T-helper 9 cell (primary cell): Measurements from ENCODE around the gene YIPF6.
"Not testable (repeated sequence)": the region's sequence is repeated elsewhere in the genome, so short reads cannot be mapped to it uniquely, and the experiment has no call there.

Source experiments
- DNase-seq: peaks from one replicate; pipeline ENCODE4 v3.0.0-alpha.2; 2020
- total RNA-seq, 2 donors: gene quantifications; one replicate each; lab custom pipeline; 2026; lab: John Stamatoyannopoulos, UW

YIPF6 gene
- 17.4 to 33.2 reads per million in 2 donors for total RNA-seq

DNA sequence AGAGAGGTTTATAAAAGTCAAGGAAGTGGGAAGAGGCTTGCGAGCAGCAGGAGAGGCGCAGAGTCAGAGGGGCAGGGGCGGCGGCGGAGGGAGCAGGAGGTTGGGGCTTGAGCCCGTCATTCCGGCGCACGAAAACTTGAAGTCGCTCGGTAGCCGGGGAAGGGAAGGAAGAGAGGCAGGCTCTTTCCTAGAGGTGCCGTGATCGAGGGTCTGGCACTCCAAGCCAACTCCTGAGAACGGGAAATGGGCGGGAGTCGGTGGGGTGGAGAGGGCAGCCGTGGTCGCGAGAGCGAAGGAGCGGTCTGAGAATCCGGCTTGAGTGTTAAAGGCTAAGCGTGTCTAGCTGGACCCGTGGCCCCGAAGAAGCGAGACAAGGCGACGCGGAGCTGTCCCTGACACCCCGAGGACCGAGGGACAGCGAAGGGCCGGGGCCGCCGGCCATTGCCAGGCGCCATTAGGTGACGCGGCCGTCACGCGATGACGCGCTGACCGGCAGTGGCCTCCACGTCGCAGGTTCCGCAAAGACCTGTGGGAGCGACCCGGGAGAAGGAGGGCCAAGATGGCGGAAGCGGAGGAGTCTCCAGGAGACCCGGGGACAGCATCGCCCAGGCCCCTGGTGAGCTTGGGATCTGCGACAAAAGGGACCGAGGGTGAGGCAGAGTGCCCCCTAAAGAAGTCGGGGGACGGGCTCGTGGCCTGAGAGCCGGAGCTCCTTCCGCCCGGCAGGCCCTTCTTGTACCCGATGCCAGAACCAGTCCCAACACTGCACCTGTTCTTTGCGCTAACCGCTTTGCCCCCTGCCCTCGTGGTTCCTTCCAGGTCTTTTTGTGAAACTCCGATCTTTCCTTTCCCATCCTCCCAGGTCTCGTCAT is at the start of gene YIPF6:
Gene YIPF6 (plus strand): TSS at position 544 of the 872 bp plus-strand sequence. CDS start 16 bp downstream, at position 560.
- peak; percentile 45 for DNase-seq

DNA sequence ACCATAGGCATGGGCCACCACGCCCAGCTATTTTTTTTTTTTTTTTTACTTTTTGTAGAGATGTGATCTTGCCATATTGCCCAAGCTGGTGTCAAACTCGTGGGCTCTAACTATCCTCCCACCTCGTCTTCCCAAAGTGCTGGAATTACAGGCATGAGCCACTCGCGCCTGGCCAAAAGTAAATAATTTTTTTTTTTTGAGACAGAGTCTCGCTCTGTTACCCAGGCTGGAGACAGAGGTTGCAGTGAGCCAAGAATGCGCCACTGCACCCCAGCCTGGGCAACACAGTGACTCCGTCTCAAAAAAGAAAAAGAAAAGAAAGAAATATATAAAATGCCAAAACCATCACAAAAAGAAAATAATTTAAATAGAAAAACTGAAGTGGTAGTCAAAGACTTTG is 47.1 kb upstream of the YIPF6 start:
- no peak for DNase-seq

- DNase-seq = no peak
These were observed 44.2 kb upstream of the YIPF6 start for GRCh38 chrX:68454476-68455150.

DNA sequence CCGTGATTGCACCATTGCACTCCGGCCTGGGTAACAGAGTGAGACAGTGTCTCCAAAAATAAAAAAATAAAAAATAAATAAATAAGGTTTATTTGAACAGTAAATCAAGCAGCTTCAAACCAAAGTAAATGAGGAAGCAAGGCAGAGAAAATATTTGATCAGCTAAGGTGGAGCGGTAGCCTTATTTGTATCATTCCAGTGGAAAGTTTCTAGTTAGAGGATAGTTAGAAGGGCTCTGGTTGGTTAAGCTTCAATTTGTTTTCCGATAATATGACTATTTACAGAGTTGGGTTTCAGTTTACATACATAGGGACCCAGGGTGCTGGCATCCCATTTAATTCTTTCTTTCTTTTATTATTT is 43.7 kb upstream of the YIPF6 start:
- DNase-seq = no peak

DNA sequence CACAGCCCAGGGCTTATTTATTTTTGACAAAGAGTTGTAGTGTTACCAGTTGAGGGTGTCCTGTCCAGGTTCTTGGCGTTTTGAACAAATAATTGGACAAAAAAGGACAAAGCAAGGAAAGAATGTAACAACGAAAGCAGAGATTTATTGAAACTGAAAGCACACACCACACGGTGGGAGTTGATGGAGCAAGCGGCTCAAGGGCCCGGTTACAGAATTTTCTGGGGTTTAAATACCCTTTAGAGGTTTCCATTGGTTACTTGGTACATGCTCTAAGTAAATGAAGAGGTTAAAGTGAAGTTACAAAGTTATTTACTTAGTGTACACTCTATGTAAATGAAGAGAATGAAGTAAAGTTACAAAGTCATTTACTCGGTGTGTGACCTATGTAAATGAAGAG is 37.8 kb upstream of the YIPF6 start:
- DNase-seq = no peak

DNA sequence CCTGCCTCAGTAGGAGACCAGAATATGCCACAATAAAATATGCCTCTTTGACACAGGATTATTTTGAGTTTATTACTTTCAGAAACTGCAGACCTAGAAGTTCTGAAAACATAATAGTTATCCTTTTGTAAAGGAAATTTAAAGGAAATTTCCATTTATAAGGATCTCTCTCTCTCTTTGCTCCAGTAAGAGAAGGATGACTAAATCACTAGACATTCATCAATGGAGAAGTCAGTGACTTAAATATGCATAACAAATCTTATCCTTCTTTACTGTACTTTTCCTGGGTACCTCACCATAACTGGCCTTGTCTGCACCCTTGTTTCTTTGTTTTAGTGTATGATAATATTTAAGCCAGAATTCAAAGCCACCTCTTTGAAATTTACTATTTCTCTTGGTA is 37.3 kb upstream of the YIPF6 start:
- no peak for DNase-seq

GRCh38 chrX:68462197-68462596 is 36.7 kb upstream of the YIPF6 start:
- no peak for DNase-seq

DNA sequence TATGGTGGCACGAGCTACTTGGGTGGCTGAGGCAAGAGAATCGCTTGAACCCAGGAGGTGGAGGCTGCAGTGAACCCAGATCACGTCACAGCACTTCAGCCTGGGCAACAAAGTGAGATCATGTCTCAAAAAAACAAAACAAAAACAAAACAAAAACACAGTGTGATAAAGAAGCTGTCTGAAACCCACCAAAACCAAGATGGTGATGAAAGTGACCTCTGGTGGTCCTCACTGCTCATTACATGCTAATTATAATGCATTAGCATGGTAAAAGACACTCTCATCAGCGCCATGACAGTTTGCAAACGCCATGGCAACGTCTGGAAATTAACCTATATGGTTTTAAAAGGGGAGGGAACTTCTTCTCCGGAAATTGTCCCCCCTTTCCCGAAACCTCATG is 36.2 kb upstream of the YIPF6 start:
- no peak for DNase-seq

DNA sequence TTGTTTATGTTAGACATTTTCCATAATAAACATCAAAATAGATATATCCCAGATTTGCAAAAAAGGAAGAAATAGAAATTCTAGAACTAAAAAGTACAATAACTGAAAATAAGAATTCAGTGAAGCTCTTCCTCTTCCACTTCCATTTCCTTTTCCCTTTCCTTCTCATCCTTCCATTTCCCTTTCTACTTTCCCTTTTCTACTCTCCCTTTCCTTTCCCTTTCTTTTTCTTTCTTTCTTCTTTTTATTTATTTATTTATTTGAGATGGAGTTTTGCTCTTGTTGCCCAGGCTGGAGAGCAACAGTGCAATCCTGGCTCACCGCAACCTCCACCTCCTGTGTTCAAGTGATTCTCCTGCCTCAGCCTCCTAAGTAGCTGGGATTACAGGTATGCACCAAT is 35.0 kb upstream of the YIPF6 start:
- no peak for DNase-seq

GRCh38 chrX:68464796-68465195 is 34.1 kb upstream of the YIPF6 start:
- no peak for DNase-seq

DNA sequence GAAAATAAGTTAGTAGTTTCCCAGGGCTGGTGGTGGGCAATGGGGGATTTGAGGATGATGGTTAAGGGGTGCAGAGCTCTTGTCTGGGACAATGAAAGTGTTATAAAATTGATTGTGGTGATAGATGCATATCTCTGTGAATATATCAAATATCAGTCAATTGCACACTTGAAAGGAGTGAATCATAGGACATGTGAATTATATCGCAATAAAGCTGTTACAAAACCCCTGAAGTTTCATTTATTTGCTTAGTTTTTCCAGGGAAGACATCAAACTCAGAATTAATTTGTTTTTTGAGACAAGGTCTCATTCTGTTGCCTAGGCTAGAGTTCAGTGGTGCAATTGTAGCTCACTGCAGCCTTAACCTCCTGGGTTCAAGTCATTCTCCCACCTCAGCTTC is 17.9 kb upstream of the YIPF6 start:
- DNase-seq = no peak

DNA sequence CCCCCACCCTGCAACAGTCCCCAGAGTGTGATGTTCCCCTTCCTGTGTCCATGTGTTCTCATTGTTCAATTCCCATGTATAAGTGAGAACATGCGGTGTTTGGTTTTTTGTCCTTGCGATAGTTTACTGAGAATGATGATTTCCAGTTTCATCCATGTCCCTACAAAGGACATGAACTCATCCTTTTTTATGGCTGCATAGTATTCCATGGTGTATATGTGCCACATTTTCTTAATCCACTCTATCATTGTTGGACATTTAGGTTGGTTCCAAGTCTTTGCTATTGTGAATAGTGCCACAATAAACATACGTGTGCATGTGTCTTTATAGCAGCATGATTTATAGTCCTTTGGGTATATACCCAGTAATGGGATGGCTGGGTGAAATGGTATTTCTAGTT is 12.7 kb upstream of the YIPF6 start:
- DNase-seq = not testable (repeated sequence)

DNA sequence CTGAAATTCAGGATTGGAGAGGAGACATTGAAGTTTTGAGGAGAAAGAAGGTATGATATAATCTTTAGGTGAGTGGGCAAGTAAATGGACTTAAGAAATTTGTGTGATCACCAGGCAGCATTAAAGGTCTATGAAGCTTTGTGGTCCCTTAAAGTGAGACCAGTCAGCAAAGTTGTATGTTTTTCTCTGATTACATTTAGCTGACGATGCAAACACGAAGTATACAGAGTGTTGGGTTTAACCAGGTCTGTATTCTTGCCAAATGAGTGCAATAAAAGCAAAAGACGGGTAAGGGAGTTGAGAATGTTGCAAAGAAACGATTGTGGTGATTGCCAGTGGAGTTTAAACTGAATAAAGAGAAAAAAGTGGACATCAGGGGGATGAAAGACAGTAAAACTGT is 11.6 kb upstream of the YIPF6 start:
- DNase-seq = no peak

DNA sequence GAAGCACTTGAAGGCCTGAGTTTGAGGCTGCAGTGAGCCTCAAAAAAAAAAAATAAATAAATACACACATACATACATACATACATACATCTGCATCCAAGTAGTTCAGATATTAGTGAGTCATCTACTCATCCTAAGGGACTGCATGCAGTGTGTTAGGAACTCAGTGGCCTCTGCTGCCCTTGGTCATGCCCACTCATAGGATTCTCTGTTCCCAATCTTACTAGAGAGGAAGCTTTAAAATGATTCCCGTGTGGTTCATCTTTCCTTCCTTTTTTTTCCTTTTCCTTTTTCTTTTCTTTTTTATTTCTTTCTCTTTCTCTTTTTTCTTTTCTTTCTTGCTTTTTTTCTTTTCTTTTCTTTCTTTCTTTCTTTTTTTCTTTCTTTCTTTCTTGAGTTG is 10.9 kb upstream of the YIPF6 start:
- DNase-seq = no peak

DNA sequence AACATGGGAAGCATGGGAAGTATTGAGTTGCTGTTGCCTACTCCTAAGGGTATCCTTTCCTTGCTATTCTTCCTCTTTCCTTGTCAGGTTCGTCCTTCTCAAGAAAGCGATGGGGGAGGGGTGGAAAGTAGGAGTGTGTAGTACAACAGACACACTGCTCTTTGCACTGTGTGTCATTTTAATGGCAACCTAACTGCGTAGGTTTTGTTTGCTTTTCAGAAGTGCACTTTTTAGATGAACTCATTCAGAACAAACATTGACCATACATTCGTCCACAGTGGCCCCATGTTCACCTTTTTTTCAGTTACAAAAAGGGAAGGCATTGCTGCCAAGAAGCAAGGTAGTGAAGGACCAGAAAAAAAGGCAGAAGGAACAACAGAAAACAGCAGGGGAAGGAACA is 10.2 kb upstream of the YIPF6 start:
- DNase-seq = no peak

DNA sequence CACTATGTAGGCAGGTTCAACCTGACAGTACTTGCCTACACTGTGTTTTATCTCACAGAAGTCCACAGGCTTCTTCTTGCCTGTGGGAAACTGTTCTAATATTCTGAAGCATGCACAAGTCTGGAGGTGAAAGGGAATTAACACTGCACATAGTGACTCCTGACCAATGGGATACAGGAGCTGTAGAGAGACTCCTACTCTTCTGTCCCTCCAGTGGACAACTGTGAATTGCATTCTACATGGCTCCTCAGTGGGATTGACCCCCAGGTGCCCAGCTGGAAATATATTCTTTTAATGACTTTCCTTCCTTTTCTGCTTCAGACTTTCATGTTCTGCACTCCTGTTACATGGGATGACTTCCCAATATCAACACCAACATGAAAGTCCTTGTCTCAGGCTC is 8.2 kb upstream of the YIPF6 start:
- no peak for DNase-seq

DNA sequence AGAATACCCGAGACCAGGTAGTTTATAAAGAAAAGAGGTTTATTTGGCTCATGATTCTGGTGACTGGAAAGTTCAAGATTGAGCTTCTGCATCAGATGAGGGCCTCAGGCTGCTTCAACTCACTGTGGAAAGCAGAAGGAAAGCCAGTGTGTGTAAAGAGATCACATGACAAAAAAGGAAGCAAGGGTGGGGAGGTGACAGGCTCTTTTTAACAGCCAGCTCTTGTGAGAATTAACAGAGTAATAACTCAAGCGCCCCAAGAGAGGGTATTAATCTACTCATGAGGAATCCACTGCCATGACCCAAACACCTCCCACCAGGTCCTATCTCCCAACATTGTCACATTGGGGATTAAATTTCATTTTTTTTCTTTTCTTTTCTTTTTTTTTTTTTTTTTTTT is 6.3 kb upstream of the YIPF6 start:
- no peak for DNase-seq

- DNase-seq = not testable (repeated sequence)
These were observed 5.1 kb upstream of the YIPF6 start for GRCh38 chrX:68493776-68494175.

- DNase-seq = no peak
These were observed 775 bp upstream of the YIPF6 start for GRCh38 chrX:68498044-68498507.

DNA sequence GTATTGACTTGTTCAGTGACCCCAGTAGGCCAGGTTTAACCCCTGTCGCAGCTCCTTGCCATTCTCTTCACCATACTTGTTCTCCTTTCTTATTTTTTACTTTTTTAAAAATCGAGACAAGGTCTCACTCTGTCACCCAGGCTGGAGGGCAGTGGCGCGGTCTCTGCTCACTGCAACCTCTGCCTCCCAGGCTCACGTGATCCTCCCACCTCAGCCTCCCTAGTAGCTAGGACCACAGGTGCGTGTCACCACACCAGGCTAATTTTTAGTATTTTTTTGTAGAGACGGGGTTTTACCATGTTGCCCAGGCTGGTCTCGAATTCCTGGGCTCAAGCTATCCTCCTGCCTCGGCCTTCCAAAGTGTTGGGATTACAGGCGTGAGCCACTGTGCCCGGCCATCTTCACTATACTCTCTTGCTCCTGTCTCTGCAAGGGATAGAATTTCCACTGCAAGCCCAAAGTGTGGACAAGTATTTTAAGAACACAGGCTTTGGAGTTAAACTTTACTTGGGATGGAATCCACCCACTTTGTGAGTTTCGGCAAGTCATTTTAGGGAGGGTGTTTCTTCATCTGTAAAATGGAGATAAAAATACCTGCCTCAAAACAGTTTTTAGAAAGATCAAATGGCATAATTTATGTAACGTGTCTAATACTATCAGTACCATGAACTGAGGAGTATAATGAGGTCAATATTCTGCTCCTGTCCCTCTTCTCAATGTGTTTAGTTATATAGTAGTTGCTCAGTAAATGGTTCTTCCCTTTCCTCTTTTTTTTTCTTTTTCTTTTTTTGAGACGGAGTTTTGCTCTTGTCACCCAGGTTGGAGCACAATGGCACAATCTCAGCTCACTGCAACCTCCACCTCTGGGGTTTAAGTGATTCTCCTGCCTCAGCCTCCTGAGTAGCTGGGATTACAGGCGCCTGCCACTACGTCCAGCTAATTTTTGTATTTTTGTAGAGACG is 973 bp downstream of the YIPF6 start:
- DNase-seq = no peak

DNA sequence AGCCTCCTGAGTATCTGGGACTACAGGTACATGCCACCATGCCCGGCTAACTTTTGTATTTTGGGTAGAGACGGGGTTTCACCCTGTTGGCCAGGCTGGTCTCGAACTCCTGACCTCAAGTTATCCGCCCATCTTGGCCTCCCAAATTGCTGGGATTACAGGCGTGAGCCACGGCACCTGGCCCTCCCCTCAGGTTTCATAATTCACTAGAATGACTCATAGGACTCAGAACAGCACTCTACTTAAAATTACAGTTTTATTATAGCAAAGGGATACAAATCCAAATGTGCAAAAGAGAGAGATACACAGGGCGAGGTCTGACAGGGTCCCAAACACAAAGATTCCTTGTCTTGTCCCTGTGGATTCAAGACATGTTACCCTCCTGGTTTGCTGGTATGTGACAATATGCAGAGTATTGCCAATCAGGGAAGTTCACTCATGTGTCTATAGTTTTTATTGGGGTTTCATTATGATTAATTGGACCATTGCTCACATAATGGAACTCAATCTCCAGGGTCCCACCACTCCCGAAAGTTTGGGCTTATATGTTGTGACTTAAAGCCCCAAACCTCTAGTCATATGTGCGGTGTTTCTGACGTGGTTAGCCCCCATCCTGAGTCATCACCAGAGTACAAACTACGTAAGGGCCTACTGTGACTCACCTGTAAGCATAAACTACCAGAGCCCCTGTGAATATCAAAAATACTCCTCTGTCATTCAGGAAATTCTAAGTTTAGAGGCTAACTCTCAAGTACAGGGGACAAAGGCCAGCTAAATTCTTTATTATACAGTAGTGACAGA is 5.2 kb downstream of the YIPF6 start:
- peak; percentile 11 for DNase-seq

DNA sequence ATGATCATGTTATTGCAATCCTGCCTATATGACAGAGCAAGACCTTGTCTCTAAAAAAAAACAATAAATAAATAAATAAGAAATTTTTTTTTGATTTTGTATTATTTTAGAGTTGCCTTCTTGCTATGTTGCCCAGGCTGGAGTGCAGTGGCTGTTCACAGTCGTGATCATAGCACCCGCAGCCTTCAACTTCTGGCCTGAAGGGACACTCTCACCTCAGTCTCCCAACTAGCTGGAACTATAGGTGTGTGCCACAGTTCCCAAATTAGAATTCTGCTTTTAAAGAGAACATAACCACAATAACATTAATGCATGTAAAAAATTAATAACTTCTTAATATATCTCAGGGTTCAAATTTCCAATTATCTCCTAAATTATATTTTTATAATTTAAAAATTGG is 7.8 kb downstream of the YIPF6 start:
- no peak for DNase-seq
